Measurements from ENCODE around the gene SNX20.

Gene SNX20

GRCh38 chr16:50667497-50668367, 13.4 kb downstream of the SNX20 start:
- Mint-ChIP-seq H3K27ac (peak overlapping the region; percentile 90), H3K9me3 (peaks cover 9 to 12% of the 10 kb centered on the region in 2 donors), H3K36me3 (peaks cover 28 to 49% of the 10 kb centered on the region in 2 donors), H3K27me3 (no peaks in the 10 kb centered on the region), H3K4me1 (peaks cover 26 to 38% of the 10 kb centered on the region in 2 donors), H3K4me3 (peak overlapping the region; percentile 4 to 5)
- no peak for ATAC-seq (replicated peaks)
- no peak for DNase-seq

GRCh38 chr16:50666658-50667496, 14.2 kb downstream of the SNX20 start:
- no peaks in the 10 kb centered on the region for H3K27me3 Mint-ChIP-seq
- ATAC-seq (replicated peaks), result peak; percentile 81 to 88
- H3K27ac Mint-ChIP-seq, result peak overlapping the region; percentile 90
- H3K36me3 Mint-ChIP-seq, result peaks cover 19 to 40% of the 10 kb centered on the region in 2 donors
- H3K4me1 Mint-ChIP-seq, result peaks cover 26 to 38% of the 10 kb centered on the region in 2 donors
- peak overlapping the region; percentile 4 to 49 for H3K4me3 Mint-ChIP-seq
- DNase-seq, result peak; percentile 16
- peaks cover 4 to 9% of the 10 kb centered on the region in 2 donors for H3K9me3 Mint-ChIP-seq

GRCh38 chr16:50665128-50665878, 15.8 kb downstream of the SNX20 start:
- Mint-ChIP-seq H3K9me3 (peaks cover 0 to 3% of the 10 kb centered on the region in 2 donors), H3K4me3 (peak overlapping the region; percentile 82 to 90), H3K27ac (peak overlapping the region; percentile 92), H3K27me3 (no peaks in the 10 kb centered on the region), H3K36me3 (peaks cover 11 to 25% of the 10 kb centered on the region in 2 donors), H3K4me1 (peaks cover 22 to 32% of the 10 kb centered on the region in 2 donors)
- ATAC-seq (replicated peaks), result peak; percentile 67 to 76
- peak; percentile 63 for DNase-seq

- H3K9me3 Mint-ChIP-seq, result peaks cover 0 to 3% of the 10 kb centered on the region in 2 donors
- DNase-seq (no peak), ATAC-seq (replicated peaks) (no peak)
- H3K36me3 Mint-ChIP-seq, result peaks cover 7 to 18% of the 10 kb centered on the region in 2 donors
- no peak overlapping the region for H3K4me3 Mint-ChIP-seq
- H3K27ac Mint-ChIP-seq, result no peak overlapping the region
- peaks cover 22 to 27% of the 10 kb centered on the region in 2 donors for H3K4me1 Mint-ChIP-seq
- H3K27me3 Mint-ChIP-seq, result no peaks in the 10 kb centered on the region
These were observed 16.8 kb downstream of the SNX20 start for GRCh38 chr16:50664270-50664669.

- H3K4me3 Mint-ChIP-seq, result no peak overlapping the region
- H3K9me3 Mint-ChIP-seq, result peaks cover 0 to 3% of the 10 kb centered on the region in 2 donors
- no peaks in the 10 kb centered on the region for H3K27me3 Mint-ChIP-seq
- no peak overlapping the region for H3K27ac Mint-ChIP-seq
- peaks cover 2 to 6% of the 10 kb centered on the region in 2 donors for H3K36me3 Mint-ChIP-seq
- DNase-seq, result no peak
- H3K4me1 Mint-ChIP-seq, result peaks cover 12 to 21% of the 10 kb centered on the region in 2 donors
- ATAC-seq (replicated peaks), result no peak
These were observed 18.7 kb downstream of the SNX20 start for GRCh38 chr16:50662306-50662940.

GRCh38 chr16:50659806-50660205, 21.3 kb downstream of the SNX20 start:
- peaks cover under 1 to 2% of the 10 kb centered on the region in 2 donors for H3K4me1 Mint-ChIP-seq
- ATAC-seq (replicated peaks) (no peak), DNase-seq (no peak)
- peaks cover 0 to 3% of the 10 kb centered on the region in 2 donors for H3K9me3 Mint-ChIP-seq
- H3K36me3 Mint-ChIP-seq, result no peaks in the 10 kb centered on the region
- H3K27me3 Mint-ChIP-seq, result no peaks in the 10 kb centered on the region
- no peak overlapping the region for H3K27ac Mint-ChIP-seq
- no peak overlapping the region for H3K4me3 Mint-ChIP-seq

- Mint-ChIP-seq H3K27me3 (no peaks in the 10 kb centered on the region), H3K36me3 (no peaks in the 10 kb centered on the region), H3K4me1 (no peaks in the 10 kb centered on the region), H3K4me3 (no peak overlapping the region), H3K9me3 (peaks cover 0 to under 1% of the 10 kb centered on the region in 2 donors), H3K27ac (no peak overlapping the region)
- DNase-seq, result no peak
- ATAC-seq (replicated peaks), result no peak
These were observed 23.9 kb downstream of the SNX20 start for GRCh38 chr16:50657241-50657640.

- ATAC-seq (replicated peaks) (no peak), DNase-seq (no peak)
- no peaks in the 10 kb centered on the region for H3K4me1 Mint-ChIP-seq
- peaks cover 5% of the 10 kb centered on the region in 2 donors for H3K9me3 Mint-ChIP-seq
- H3K36me3 Mint-ChIP-seq, result peaks cover 0 to 4% of the 10 kb centered on the region in 2 donors
- H3K27ac Mint-ChIP-seq, result no peak overlapping the region
- H3K4me3 Mint-ChIP-seq, result no peak overlapping the region
- H3K27me3 Mint-ChIP-seq, result no peaks in the 10 kb centered on the region
These were observed 25.5 kb downstream of the SNX20 start for GRCh38 chr16:50655558-50656055.

- Mint-ChIP-seq H3K27ac (peak overlapping the region; percentile 11), H3K4me3 (no peak overlapping the region), H3K36me3 (peaks cover 3 to 8% of the 10 kb centered on the region in 2 donors), H3K27me3 (no peaks in the 10 kb centered on the region), H3K4me1 (no peaks in the 10 kb centered on the region), H3K9me3 (peaks cover 5% of the 10 kb centered on the region in 2 donors)
- DNase-seq, result no peak
- ATAC-seq (replicated peaks), result no peak
These were observed 27.2 kb downstream of the SNX20 start for GRCh38 chr16:50653633-50654519.

GRCh38 chr16:50652836-50653425, 28.2 kb downstream of the SNX20 start:
- H3K9me3 Mint-ChIP-seq, result peaks cover 5% of the 10 kb centered on the region in 2 donors
- DNase-seq (no peak), ATAC-seq (replicated peaks) (no peak)
- no peak overlapping the region for H3K4me3 Mint-ChIP-seq
- H3K27me3 Mint-ChIP-seq, result no peaks in the 10 kb centered on the region
- H3K36me3 Mint-ChIP-seq, result peaks cover 3 to 8% of the 10 kb centered on the region in 2 donors
- H3K27ac Mint-ChIP-seq, result no peak overlapping the region
- H3K4me1 Mint-ChIP-seq, result no peaks in the 10 kb centered on the region

- Mint-ChIP-seq H3K9me3 (peaks cover 5% of the 10 kb centered on the region in 2 donors), H3K27me3 (no peaks in the 10 kb centered on the region), H3K4me1 (no peaks in the 10 kb centered on the region), H3K36me3 (peaks cover 3 to 8% of the 10 kb centered on the region in 2 donors), H3K27ac (no peak overlapping the region), H3K4me3 (no peak overlapping the region)
- ATAC-seq (replicated peaks) (no peak), DNase-seq (no peak)
These were observed 29.2 kb downstream of the SNX20 start for GRCh38 chr16:50651835-50652438.

GRCh38 chr16:50646345-50646744, 34.8 kb downstream of the SNX20 start:
- Mint-ChIP-seq H3K27me3 (peaks cover 4 to 7% of the 10 kb centered on the region in 2 donors), H3K9me3 (no peaks in the 10 kb centered on the region), H3K36me3 (peaks cover 3 to 4% of the 10 kb centered on the region in 2 donors), H3K4me1 (peaks cover 5% of the 10 kb centered on the region in 2 donors), H3K4me3 (no peak overlapping the region), H3K27ac (no peak overlapping the region)
- DNase-seq (no peak), ATAC-seq (replicated peaks) (no peak)

Measured in stimulated activated naive B cell treated with anti-CD40 and anti-IgM and Interleukin-4, amounts not matched to agents 10 μg/mL and 1 μg/mL and 100 μg/mL, for 72 hours (primary cell).